Thoracic aorta (tissue), 2 donors: ENCODE measurements around the gene PIK3R3. TPM values are rescaled to one million over a fixed set of nuclear protein-coding genes. Genes with fewer than 3 reads are reported as not detected.

Source experiments
- ATAC-seq: fragments of 150-250 bp; one replicate; pipeline ENCODE4 v1.8.0; 2017; ENCODE audit warnings: low read depth; ENCODE audit not compliant: insufficient number of reproducible peaks, low FRiP score
- DNase-seq: peaks from one replicate; pipeline ENCODE4 v3.0.0-alpha.2; 2020; ENCODE audit warnings: low spot score
- H3K27ac ChIP-seq, 2 donors: fragments of 200-600 bp; sonication (generic); 1 replicate in 1 of 2; 2 replicates in 1 of 2; pipeline ENCODE4 v1.5.1; 2016; ENCODE audit warnings: mild to moderate bottlenecking in 2 of 2, moderate library complexity in 2 of 2
- H3K27me3 ChIP-seq: fragments of 200-600 bp; sonication (generic); replicated peaks from 2 replicates; pipeline ENCODE4 v1.6.0; 2016; ENCODE audit warnings: mild to moderate bottlenecking; ENCODE audit not compliant: insufficient read depth
- H3K36me3 ChIP-seq: fragments of 200-600 bp; sonication (generic); one replicate; pipeline ENCODE4 v1.5.1; 2016
- H3K4me1 ChIP-seq, 2 donors: fragments of 200-600 bp; sonication (generic); 1 replicate in 1 of 2; 2 replicates in 1 of 2; pipeline versions ENCODE4 v1.5.1 to v1.6.0; 2016; ENCODE audit warnings: low read depth in 2 of 2, mild to moderate bottlenecking in 1 of 2; ENCODE audit not compliant: control insufficient read depth in 1 of 2
- H3K4me3 ChIP-seq: fragments of 200-600 bp; sonication (generic); 2 replicates; pipeline ENCODE4 v1.5.1; 2016; ENCODE audit warnings: mild to moderate bottlenecking
- H3K9me3 ChIP-seq: fragments of 200-600 bp; sonication (generic); 2 replicates; pipeline ENCODE4 v1.5.1; 2016
- CTCF ChIP-seq: fragments of 200-600 bp; sonication (generic); IDR thresholded peaks from one replicate; pipeline ENCODE4 v1.5.1; 2019; ENCODE audit warnings: antibody characterized with exemption
- total RNA-seq, 2 donors: library from RNA; depleted of rRNA; stranded (reverse); fragments of >200 nt; gene quantifications; one replicate each; pipeline versions ENCODE4 v1.1.0 to v1.2.3, GENCODE V29; 2016

Gene PIK3R3
- total RNA-seq, 2 donors from 2014 or later = 9.5 to 30.1 TPM

- no peak for ATAC-seq
- TF ChIP-seq CTCF = no peak
- H3K36me3 ChIP-seq = no peaks in the 10 kb centered on the region
- DNase-seq = no peak
- no peaks in the 10 kb centered on the region for H3K27me3 ChIP-seq
- peaks cover 14 to 35% of the 10 kb centered on the region in 2 donors for H3K4me1 ChIP-seq
- no peak overlapping the region for H3K27ac ChIP-seq
- no peak overlapping the region for H3K4me3 ChIP-seq
- no peaks in the 10 kb centered on the region for H3K9me3 ChIP-seq
Measured at GRCh38 chr1:46171871-46172270, 39.4 kb upstream of the PIK3R3 start.

- no peak for DNase-seq
- Histone ChIP-seq H3K27ac (no peak overlapping the region), H3K36me3 (no peaks in the 10 kb centered on the region), H3K9me3 (no peaks in the 10 kb centered on the region), H3K27me3 (no peaks in the 10 kb centered on the region), H3K4me3 (no peak overlapping the region), H3K4me1 (peaks cover 14 to 40% of the 10 kb centered on the region in 2 donors)
- no peak for ATAC-seq
- no peak for TF ChIP-seq CTCF
Measured at GRCh38 chr1:46171351-46171750, 38.9 kb upstream of the PIK3R3 start.

- Histone ChIP-seq H3K4me1 (peaks cover 12 to 34% of the 10 kb centered on the region in 2 donors), H3K27me3 (no peaks in the 10 kb centered on the region), H3K27ac (no peak overlapping the region), H3K9me3 (no peaks in the 10 kb centered on the region), H3K4me3 (no peak overlapping the region), H3K36me3 (no peaks in the 10 kb centered on the region)
- no peak for ATAC-seq
- no peak for DNase-seq
- no peak for TF ChIP-seq CTCF
Measured at GRCh38 chr1:46169811-46170454, 37.5 kb upstream of the PIK3R3 start.

- Histone ChIP-seq H3K27ac (no peak overlapping the region), H3K4me1 (peaks cover 0 to 20% of the 10 kb centered on the region in 2 donors)
- ATAC-seq = no peak
Measured at GRCh38 chr1:46168477-46168876, 36.0 kb upstream of the PIK3R3 start.

More at GRCh38 chr1:46168477-46168876, 36.0 kb upstream of the PIK3R3 start:
- no peak for TF ChIP-seq CTCF
- Histone ChIP-seq H3K4me3 (no peak overlapping the region), H3K9me3 (no peaks in the 10 kb centered on the region), H3K36me3 (no peaks in the 10 kb centered on the region), H3K27me3 (no peaks in the 10 kb centered on the region)
- no peak for DNase-seq
